Liver (tissue), 9 donors: Measurements from ENCODE around the gene HPS1. TPM values are rescaled to one million over a fixed set of nuclear protein-coding genes. Genes with fewer than 3 reads are reported as not detected.

Experiments
- DNase-seq: peaks from one replicate; pipeline ENCODE4 v3.0.0-alpha.2; 2017; ENCODE audit warnings: low spot score
- H3K27ac ChIP-seq, 2 donors: one replicate each; pipeline ENCODE4 v1.7.0; 2013; ENCODE audit warnings: inconsistent platforms in 2 of 2, low read length in 2 of 2, control low read depth in 1 of 2, low read depth in 1 of 2, mild to moderate bottlenecking in 1 of 2
- H3K27me3 ChIP-seq, 4 donors: one replicate each; pipeline versions ENCODE4 v1.6.1 to v1.7.0; 2013; ENCODE audit warnings: low read length in 3 of 4, inconsistent platforms in 1 of 4, mild to moderate bottlenecking in 1 of 4, moderate library complexity in 1 of 4; ENCODE audit not compliant: control insufficient read depth in 4 of 4, insufficient read depth in 4 of 4
- H3K36me3 ChIP-seq, 4 donors: one replicate each; pipeline versions ENCODE4 v1.6.1 to v1.7.0; 2013; ENCODE audit warnings: low read length in 3 of 4, mild to moderate bottlenecking in 3 of 4, low read depth in 1 of 4, moderate library complexity in 1 of 4; ENCODE audit not compliant: control insufficient read depth in 4 of 4, insufficient read depth in 3 of 4
- H3K4me1 ChIP-seq, 4 donors: one replicate each; pipeline versions ENCODE4 v1.6.1 to v1.7.0; 2013; ENCODE audit warnings: low read length in 3 of 4, mild to moderate bottlenecking in 3 of 4, moderate library complexity in 1 of 4; ENCODE audit not compliant: control insufficient read depth in 4 of 4, insufficient read depth in 4 of 4
- H3K4me3 ChIP-seq, 3 donors: one replicate each; pipeline versions ENCODE4 v1.6.1 to v1.7.0; 2013; ENCODE audit warnings: low read length in 3 of 3, control low read depth in 1 of 3, low read depth in 1 of 3, mild to moderate bottlenecking in 1 of 3
- H3K9ac ChIP-seq, 2 donors: one replicate each; pipeline ENCODE4 v1.7.0; 2013; ENCODE audit warnings: low read length in 2 of 2, mild to moderate bottlenecking in 2 of 2, moderate library complexity in 2 of 2, control low read depth in 1 of 2, low read depth in 1 of 2
- H3K9me3 ChIP-seq, 4 donors: one replicate each; pipeline versions ENCODE4 v1.6.1 to v1.7.0; 2013; ENCODE audit warnings: low read length in 3 of 4; ENCODE audit not compliant: control insufficient read depth in 4 of 4
- EGR1 ChIP-seq, 2 donors: IDR thresholded peaks; 2 replicates each; pipeline ENCODE4 v1.6.1; 2016 to 2018; ENCODE audit warnings: antibody characterized with exemption in 2 of 2, low read depth in 2 of 2
- FOXA1 ChIP-seq: IDR thresholded peaks from 2 replicates; pipeline ENCODE4 v1.6.1; 2016; ENCODE audit warnings: antibody characterized with exemption
- FOXA2 ChIP-seq: IDR thresholded peaks from 2 replicates; pipeline ENCODE4 v1.6.1; 2016; ENCODE audit warnings: antibody characterized with exemption
- GABPA ChIP-seq, 2 donors: IDR thresholded peaks in 1 of 2; conservative IDR thresholded peaks in 1 of 2; 2 replicates each; pipeline ENCODE4 v1.6.1; 2016; ENCODE audit warnings: antibody characterized with exemption in 2 of 2, mild to moderate bottlenecking in 1 of 2, moderate library complexity in 1 of 2
- HNF4A ChIP-seq, 2 donors: conservative IDR thresholded peaks; 2 replicates each; pipeline ENCODE4 v1.6.1; 2016; ENCODE audit warnings: antibody characterized with exemption in 2 of 2, mild to moderate bottlenecking in 2 of 2
- HNF4G ChIP-seq: IDR thresholded peaks from 2 replicates; pipeline ENCODE4 v1.6.1; 2016; ENCODE audit warnings: antibody characterized with exemption
- JUND ChIP-seq, 2 donors: IDR thresholded peaks; 2 replicates each; pipeline ENCODE4 v1.6.1; 2016; ENCODE audit warnings: antibody characterized with exemption in 2 of 2
- MAX ChIP-seq: IDR thresholded peaks from 2 replicates; pipeline ENCODE4 v1.6.1; 2016; ENCODE audit warnings: antibody characterized with exemption
- NR2F2 ChIP-seq: IDR thresholded peaks from 2 replicates; pipeline ENCODE4 v1.6.1; 2016; ENCODE audit warnings: antibody characterized with exemption
- RAD21 ChIP-seq, 2 donors: IDR thresholded peaks; 2 replicates each; pipeline ENCODE4 v1.6.1; 2016; ENCODE audit warnings: antibody characterized with exemption in 2 of 2, mild to moderate bottlenecking in 2 of 2
- REST ChIP-seq: IDR thresholded peaks from 2 replicates; pipeline ENCODE4 v1.6.1; 2016; ENCODE audit warnings: antibody characterized with exemption, mild to moderate bottlenecking
- RXRA ChIP-seq, 2 donors: IDR thresholded peaks; 2 replicates each; pipeline ENCODE4 v1.6.1; 2017 to 2018; ENCODE audit warnings: antibody characterized with exemption in 2 of 2, mild to moderate bottlenecking in 1 of 2
- SP1 ChIP-seq: IDR thresholded peaks from 2 replicates; pipeline ENCODE4 v1.6.1; 2018; ENCODE audit warnings: antibody characterized with exemption, mild to moderate bottlenecking
- TAF1 ChIP-seq: conservative IDR thresholded peaks from 2 replicates; pipeline ENCODE4 v1.6.1; 2016; ENCODE audit warnings: antibody characterized with exemption, mild to moderate bottlenecking
- YY1 ChIP-seq: IDR thresholded peaks from 2 replicates; pipeline ENCODE4 v1.6.1; 2016; ENCODE audit warnings: antibody characterized with exemption, mild to moderate bottlenecking
- WGBS: extraction: QIAGEN DNeasy Blood & Tissue Kit; methylation state at CpG from one replicate; pipeline ENCODE4 v1.1.7; 2013; 5-methylcytosine and 5-hydroxymethylcytosine counted together
- polyA plus RNA-seq, 2 donors: library from polyadenylated mRNA; stranded (reverse) in 1 of 2; unstranded in 1 of 2; fragments of 200-250 nt in 1 of 2; fragments of >200 nt in 1 of 2; fragmentation: Nextera tagmentation in 1 of 2; extraction: Ambion mirVana in 1 of 2; gene quantifications; one replicate each; pipeline versions ENCODE4 v1.2.1 to v1.2.3, GENCODE V29; 2013 to 2015
- total RNA-seq, 2 donors: library from RNA; depleted of rRNA; stranded (reverse); fragments of >200 nt; gene quantifications; one replicate each; pipeline ENCODE4 v1.2.3, GENCODE V29; 2014
- TF ChIP-seq, protein P1 (sequence below): IDR thresholded peaks from 2 replicates; pipeline ENCODE4 v1.6.1; 2016; ENCODE audit warnings: antibody characterized with exemption
- TF ChIP-seq, protein P2 (sequence below): IDR thresholded peaks from 2 replicates; pipeline ENCODE4 v1.6.1; 2016; ENCODE audit warnings: antibody characterized with exemption
- TF ChIP-seq, protein P3 (sequence below): fragments of 150-350 bp; IDR thresholded peaks from 2 replicates; pipeline ENCODE4 v1.5.1; 2017; ENCODE audit warnings: improper control_type of control experiment, low read depth, low read length; ENCODE audit not compliant: missing input control
- donor health status: healthy.
- donor health status: healthy.
- donor health status: healthy.
- donor health status: healthy.
- donor health status: healthy.

The HPS1 gene
- total and polyA plus RNA-seq, 4 donors = 19.9 to 56.7 (median 29.8) TPM

DNA sequence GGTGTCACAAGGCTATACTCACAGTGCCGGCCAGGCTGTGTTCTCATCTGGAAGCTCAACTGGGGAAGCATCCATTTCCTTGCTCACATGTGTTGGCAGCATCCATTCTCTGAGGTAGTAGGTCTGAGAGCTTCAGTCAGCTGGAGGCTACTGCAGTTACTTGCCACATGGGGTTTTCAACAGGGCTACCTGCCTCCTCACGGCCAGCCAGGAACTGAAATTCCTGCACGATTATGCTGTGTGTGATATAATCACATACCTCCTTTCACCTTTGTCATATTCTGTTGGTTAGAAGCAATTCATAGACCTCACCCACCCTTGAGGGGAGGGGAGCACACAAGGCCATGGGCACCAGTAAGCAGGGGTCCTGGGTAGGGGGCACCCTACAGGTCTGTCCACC lies 69.2 kb downstream of the HPS1 start:
- H3K4me3 ChIP-seq = no peak overlapping the region

More for the DNA sequence above, 69.2 kb downstream of the HPS1 start:
- H3K27ac ChIP-seq = no peak overlapping the region
- no peak overlapping the region for H3K9ac ChIP-seq
- TF ChIP-seq, protein P1, sequence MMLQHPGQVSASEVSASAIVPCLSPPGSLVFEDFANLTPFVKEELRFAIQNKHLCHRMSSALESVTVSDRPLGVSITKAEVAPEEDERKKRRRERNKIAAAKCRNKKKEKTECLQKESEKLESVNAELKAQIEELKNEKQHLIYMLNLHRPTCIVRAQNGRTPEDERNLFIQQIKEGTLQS = no peak
- TF ChIP-seq RAD21 (IDR thresholded peaks at IDR 0.05) = no peak
- TF ChIP-seq, protein P2, sequence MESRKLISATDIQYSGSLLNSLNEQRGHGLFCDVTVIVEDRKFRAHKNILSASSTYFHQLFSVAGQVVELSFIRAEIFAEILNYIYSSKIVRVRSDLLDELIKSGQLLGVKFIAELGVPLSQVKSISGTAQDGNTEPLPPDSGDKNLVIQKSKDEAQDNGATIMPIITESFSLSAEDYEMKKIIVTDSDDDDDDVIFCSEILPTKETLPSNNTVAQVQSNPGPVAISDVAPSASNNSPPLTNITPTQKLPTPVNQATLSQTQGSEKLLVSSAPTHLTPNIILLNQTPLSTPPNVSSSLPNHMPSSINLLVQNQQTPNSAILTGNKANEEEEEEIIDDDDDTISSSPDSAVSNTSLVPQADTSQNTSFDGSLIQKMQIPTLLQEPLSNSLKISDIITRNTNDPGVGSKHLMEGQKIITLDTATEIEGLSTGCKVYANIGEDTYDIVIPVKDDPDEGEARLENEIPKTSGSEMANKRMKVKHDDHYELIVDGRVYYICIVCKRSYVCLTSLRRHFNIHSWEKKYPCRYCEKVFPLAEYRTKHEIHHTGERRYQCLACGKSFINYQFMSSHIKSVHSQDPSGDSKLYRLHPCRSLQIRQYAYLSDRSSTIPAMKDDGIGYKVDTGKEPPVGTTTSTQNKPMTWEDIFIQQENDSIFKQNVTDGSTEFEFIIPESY = no peak
- TF ChIP-seq HNF4G = no peak
- no peak for TF ChIP-seq HNF4A (conservative IDR thresholded peaks at IDR 0.05)
- TF ChIP-seq GABPA (IDR thresholded peaks at IDR 0.05 in 1 of 2, conservative IDR thresholded peaks at IDR 0.05 in 1 of 2) = no peak
- TF ChIP-seq, protein P3, sequence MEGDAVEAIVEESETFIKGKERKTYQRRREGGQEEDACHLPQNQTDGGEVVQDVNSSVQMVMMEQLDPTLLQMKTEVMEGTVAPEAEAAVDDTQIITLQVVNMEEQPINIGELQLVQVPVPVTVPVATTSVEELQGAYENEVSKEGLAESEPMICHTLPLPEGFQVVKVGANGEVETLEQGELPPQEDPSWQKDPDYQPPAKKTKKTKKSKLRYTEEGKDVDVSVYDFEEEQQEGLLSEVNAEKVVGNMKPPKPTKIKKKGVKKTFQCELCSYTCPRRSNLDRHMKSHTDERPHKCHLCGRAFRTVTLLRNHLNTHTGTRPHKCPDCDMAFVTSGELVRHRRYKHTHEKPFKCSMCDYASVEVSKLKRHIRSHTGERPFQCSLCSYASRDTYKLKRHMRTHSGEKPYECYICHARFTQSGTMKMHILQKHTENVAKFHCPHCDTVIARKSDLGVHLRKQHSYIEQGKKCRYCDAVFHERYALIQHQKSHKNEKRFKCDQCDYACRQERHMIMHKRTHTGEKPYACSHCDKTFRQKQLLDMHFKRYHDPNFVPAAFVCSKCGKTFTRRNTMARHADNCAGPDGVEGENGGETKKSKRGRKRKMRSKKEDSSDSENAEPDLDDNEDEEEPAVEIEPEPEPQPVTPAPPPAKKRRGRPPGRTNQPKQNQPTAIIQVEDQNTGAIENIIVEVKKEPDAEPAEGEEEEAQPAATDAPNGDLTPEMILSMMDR = no peak
- TF ChIP-seq JUND (IDR thresholded peaks at IDR 0.05) = no peak
- TF ChIP-seq MAX = no peak
- no peak for TF ChIP-seq NR2F2
- TF ChIP-seq YY1 = no peak
- no peak for TF ChIP-seq RXRA (IDR thresholded peaks at IDR 0.05)
- TF ChIP-seq TAF1 = no peak
- no peak for TF ChIP-seq EGR1 (IDR thresholded peaks at IDR 0.05; ENCODE audit: low read depth in 2 of 2)
- TF ChIP-seq SP1 = no peak
- TF ChIP-seq FOXA1 = no peak
- TF ChIP-seq FOXA2 = no peak
- no peak for TF ChIP-seq REST
- H3K36me3 ChIP-seq = peaks cover 0 to 3% (median 1%) of the 10 kb centered on the region in 4 donors
- H3K9me3 ChIP-seq = peaks cover 0 to 2% (median 0%) of the 10 kb centered on the region in 4 donors
- no peak for DNase-seq
- H3K4me1 ChIP-seq = no peaks in the 10 kb centered on the region
- WGBS = 97% methylated on average over 3 of the region's 3 CpGs
- no peaks in the 10 kb centered on the region for H3K27me3 ChIP-seq
